Caco-2 (cell line): ENCODE results near the gene GPR63. TPM values are rescaled to one million over a fixed set of nuclear protein-coding genes. Genes with fewer than 3 reads are reported as not detected.

Source experiments
- BruUV-seq: library from RNA; stranded (reverse); fragments of 400-500 nt; replicated peaks from 2 replicates; lab custom pipeline; 2021; lab: Mats Ljungman, UMichigan
- CTCF ChIA-PET: fragments of 300-600 bp; sonication (Branson Sonifier 250); formaldehyde crosslinking; loops from one replicate; lab custom pipeline; 2022; ENCODE audit warnings: antibody characterized with exemption; lab: Charles Lee
- POLR2A ChIA-PET: fragments of 300-600 bp; sonication (Branson Sonifier 250); formaldehyde crosslinking; loops from one replicate; lab custom pipeline; 2022; ENCODE audit warnings: antibody characterized with exemption; lab: Charles Lee
- DNase-seq, 2 experiments: peaks; one replicate each; pipeline versions ENCODE4 v3.0.0 to v3.0.0-alpha.2; 2020 to 2022
- H3K27me3 ChIP-seq: replicated peaks from 2 replicates; pipeline ENCODE4 v1.6.0; 2011; ENCODE audit warnings: low read length; ENCODE audit not compliant: control insufficient read depth, insufficient read depth
- H3K36me3 ChIP-seq: 2 replicates; pipeline ENCODE4 v1.5.1; 2011; ENCODE audit warnings: low read length; ENCODE audit not compliant: control insufficient read depth, insufficient read depth
- H3K4me1 ChIP-seq: fragments of 250-450 bp; sonication (Bioruptor Pico); 2 replicates; pipeline ENCODE4 v1.5.1; 2020; ENCODE audit warnings: mild to moderate bottlenecking
- H3K4me3 ChIP-seq: 2 replicates; pipeline ENCODE4 v1.5.1; 2011; ENCODE audit warnings: low read depth, mild to moderate bottlenecking, control low read depth, low read length
- H3K9me3 ChIP-seq: fragments of 250-450 bp; sonication (Bioruptor Pico); 2 replicates; pipeline ENCODE4 v1.5.1; 2020; ENCODE audit warnings: mild to moderate bottlenecking, moderate library complexity
- H3K27ac Mint-ChIP-seq: one replicate; pipeline ENCODE4 v1.8.0; 2022; ENCODE audit warnings: mixed read lengths; ENCODE audit not compliant: unreplicated experiment
- H3K27me3 Mint-ChIP-seq: one replicate; pipeline ENCODE4 v1.8.0; 2022; ENCODE audit warnings: mixed read lengths; ENCODE audit not compliant: insufficient read depth, unreplicated experiment
- H3K36me3 Mint-ChIP-seq: one replicate; pipeline ENCODE4 v1.8.0; 2022; ENCODE audit warnings: mild to moderate bottlenecking, mixed read lengths; ENCODE audit not compliant: insufficient read depth, unreplicated experiment
- H3K4me1 Mint-ChIP-seq: one replicate; pipeline ENCODE4 v1.8.0; 2022; ENCODE audit warnings: low read depth, mixed read lengths; ENCODE audit not compliant: unreplicated experiment
- H3K4me3 Mint-ChIP-seq: one replicate; pipeline ENCODE4 v1.8.0; 2022; ENCODE audit warnings: mild to moderate bottlenecking, moderate library complexity, mixed read lengths; ENCODE audit not compliant: unreplicated experiment
- H3K9me3 Mint-ChIP-seq: one replicate; pipeline ENCODE4 v1.8.0; 2022; ENCODE audit warnings: mixed read lengths; ENCODE audit not compliant: unreplicated experiment
- CTCF ChIP-seq, 2 experiments: fragments of 200-600 bp in 1 of 2; IDR thresholded peaks; 1 replicate in 1 of 2; 2 replicates in 1 of 2; pipeline versions ENCODE4 v1.5.1 to v1.8.0; 2011 to 2022; ENCODE audit warnings: antibody characterized with exemption in 1 of 2, control low read depth in 1 of 2, inconsistent platforms in 1 of 2, low read depth in 1 of 2, low read length in 1 of 2, mild to moderate bottlenecking in 1 of 2, moderate library complexity in 1 of 2; ENCODE audit not compliant: insufficient read depth in 1 of 2, severe bottlenecking in 1 of 2, unreplicated experiment in 1 of 2
- intact Hi-C: fragments of 100-400 bp; cut with micrococcal nuclease; formaldehyde crosslinking; loops from one replicate; pipeline ENCODE4 v1.10.0; 2022; ENCODE audit not compliant: unreplicated experiment
- total RNA-seq: library from RNA; stranded (reverse); gene quantifications from 2 replicates; pipeline ENCODE4 v1.2.3, GENCODE V29; 2022

GPR63 gene
- total RNA-seq, 1 experiment from 2014 or later = 0.11 TPM

- no peak for TF ChIP-seq CTCF (IDR thresholded peaks at IDR 0.05; ENCODE audit: insufficient read depth in 1 of 2, low read depth in 1 of 2, low read length in 1 of 2, severe bottlenecking in 1 of 2, unreplicated experiment in 1 of 2)
- DNase-seq = no peak
- no peaks in the 10 kb centered on the region for H3K36me3 ChIP-seq
- H3K36me3 Mint-ChIP-seq = no peaks in the 10 kb centered on the region
- ChIA-PET POLR2A (no interaction called here), CTCF (no interaction called here)
- H3K27ac Mint-ChIP-seq = no peak overlapping the region
- no peak overlapping the region for H3K4me3 Mint-ChIP-seq
- H3K9me3 ChIP-seq = no peaks in the 10 kb centered on the region; the same call in 1 of the 2 replicates
- no peaks in the 10 kb centered on the region for H3K4me1 Mint-ChIP-seq
- no peaks in the 10 kb centered on the region for H3K27me3 ChIP-seq
- no peak overlapping the region for H3K4me3 ChIP-seq
- peaks cover 4% of the 10 kb centered on the region for H3K27me3 Mint-ChIP-seq
- no TSS peak for BruUV-seq
- intact Hi-C loops = no loop called here
- H3K4me1 ChIP-seq = no peaks in the 10 kb centered on the region
- no peaks in the 10 kb centered on the region for H3K9me3 Mint-ChIP-seq
These were observed 15.3 kb upstream of the GPR63 start for GRCh38 chr6:96852605-96853004.

GRCh38 chr6:96851858-96852257 lies 14.6 kb upstream of the GPR63 start:
- Histone ChIP-seq H3K4me3 (no peak overlapping the region), H3K9me3 (no peaks in the 10 kb centered on the region; the same call in 1 of the 2 replicates), H3K36me3 (no peaks in the 10 kb centered on the region), H3K27me3 (no peaks in the 10 kb centered on the region), H3K4me1 (no peaks in the 10 kb centered on the region)
- DNase-seq = no peak
- Mint-ChIP-seq H3K4me3 (no peak overlapping the region), H3K27me3 (peaks cover 1% of the 10 kb centered on the region), H3K4me1 (no peaks in the 10 kb centered on the region), H3K27ac (no peak overlapping the region), H3K36me3 (no peaks in the 10 kb centered on the region), H3K9me3 (peaks cover 5% of the 10 kb centered on the region)
- BruUV-seq = no TSS peak
- no peak for TF ChIP-seq CTCF (IDR thresholded peaks at IDR 0.05; ENCODE audit: insufficient read depth in 1 of 2, low read depth in 1 of 2, low read length in 1 of 2, severe bottlenecking in 1 of 2, unreplicated experiment in 1 of 2)
- ChIA-PET CTCF (no interaction called here), POLR2A (no interaction called here)
- intact Hi-C loops = no loop called here

GRCh38 chr6:96849615-96850014 lies 12.3 kb upstream of the GPR63 start:
- intact Hi-C loops = no loop called here

More at GRCh38 chr6:96849615-96850014, 12.3 kb upstream of the GPR63 start:
- Mint-ChIP-seq H3K4me3 (no peak overlapping the region), H3K9me3 (peaks cover 15% of the 10 kb centered on the region), H3K27me3 (no peaks in the 10 kb centered on the region), H3K36me3 (no peaks in the 10 kb centered on the region), H3K27ac (no peak overlapping the region), H3K4me1 (no peaks in the 10 kb centered on the region)
- no peak for DNase-seq
- ChIA-PET POLR2A (no interaction called here), CTCF (no interaction called here)
- H3K9me3 ChIP-seq = no peaks in the 10 kb centered on the region; the same call in 1 of the 2 replicates
- no peak overlapping the region for H3K4me3 ChIP-seq
- no peaks in the 10 kb centered on the region for H3K36me3 ChIP-seq
- no peaks in the 10 kb centered on the region for H3K27me3 ChIP-seq
- BruUV-seq = no TSS peak
- no peaks in the 10 kb centered on the region for H3K4me1 ChIP-seq
- TF ChIP-seq CTCF (IDR thresholded peaks at IDR 0.05; ENCODE audit: insufficient read depth in 1 of 2, low read depth in 1 of 2, low read length in 1 of 2, severe bottlenecking in 1 of 2, unreplicated experiment in 1 of 2) = no peak
